H1 (cell line): ENCODE data around the gene LRRTM4. TPM values are rescaled to one million over a fixed set of nuclear protein-coding genes. Genes with fewer than 3 reads are reported as not detected.
A peak's percentile ranks its signal among the peaks of the same experiment; 100 is the strongest.

Source experiments
- CTCF ChIA-PET: fragments of 300-600 bp; sonication (Branson Sonifier 250); formaldehyde crosslinking; loops from one replicate; lab custom pipeline; 2021; ENCODE audit not compliant: partially characterized antibody; lab: Charles Lee
- POLR2A ChIA-PET: fragments of 300-600 bp; sonication (Branson Sonifier 250); formaldehyde crosslinking; loops from one replicate; lab custom pipeline; 2021; ENCODE audit warnings: inconsistent platforms; ENCODE audit not compliant: partially characterized antibody; lab: Charles Lee
- DNase-seq, 2 experiments: peaks; one replicate each; pipeline versions ENCODE4 v3.0.0 to v3.0.0-alpha.2; 2010 to 2022; ENCODE audit warnings: low spot score in 2 of 2, low read depth in 1 of 2, mixed read lengths in 1 of 2
- FAIRE-seq: peaks from 2 replicates; lab custom pipeline; 2011; peaks lifted over from hg19 to GRCh38; lab: Jason Lieb, UNC
- H2AFZ ChIP-seq: 2 replicates; pipeline ENCODE4 v1.8.1; 2012; ENCODE audit warnings: low read length, inconsistent platforms
- H2AK5ac ChIP-seq: 2 replicates; pipeline ENCODE4 v1.6.1; 2013; ENCODE audit warnings: low read depth, low read length
- H2BK120ac ChIP-seq: replicated peaks from 2 replicates; pipeline ENCODE3; 2013; ENCODE audit warnings: low read depth, low read length, inconsistent platforms
- H2BK12ac ChIP-seq: 2 replicates; pipeline ENCODE4 v1.6.1; 2013; ENCODE audit warnings: low read depth, low read length
- H2BK15ac ChIP-seq: 2 replicates; pipeline ENCODE4 v1.6.1; 2013; ENCODE audit warnings: low read length
- H2BK20ac ChIP-seq: 2 replicates; pipeline ENCODE4 v1.6.1; 2013; ENCODE audit warnings: low read length
- H2BK5ac ChIP-seq: 2 replicates; pipeline ENCODE4 v1.6.1; 2013; ENCODE audit warnings: low read depth, low read length
- H3K14ac ChIP-seq: 2 replicates; pipeline ENCODE4 v1.6.1; 2013; ENCODE audit warnings: inconsistent platforms; ENCODE audit not compliant: insufficient read length
- H3K18ac ChIP-seq: 2 replicates; pipeline ENCODE4 v1.6.1; 2013; ENCODE audit warnings: low read length; ENCODE audit errors: extremely low read depth
- H3K23ac ChIP-seq: 2 replicates; pipeline ENCODE4 v1.6.1; 2013; ENCODE audit warnings: inconsistent platforms; ENCODE audit not compliant: insufficient read length
- H3K23me2 ChIP-seq: 2 replicates; pipeline ENCODE4 v1.6.1; 2013; ENCODE audit warnings: low read depth, low read length
- H3K27ac ChIP-seq: 2 replicates; pipeline ENCODE4 v1.6.1; 2011; ENCODE audit warnings: low read depth, low read length, inconsistent platforms
- H3K27me3 ChIP-seq, 4 experiments: replicated peaks in 1 of 4; 1 replicate in 1 of 4; 2 replicates in 3 of 4; pipeline versions ENCODE4 v1.6.1 to v1.8.1; 2011 to 2013; ENCODE audit warnings: low read length in 3 of 4, mild to moderate bottlenecking in 3 of 4, inconsistent platforms in 2 of 4, mixed read lengths in 2 of 4, moderate library complexity in 1 of 4; ENCODE audit not compliant: control insufficient read depth in 3 of 4, insufficient read depth in 3 of 4; ENCODE audit errors: extremely low read depth in 1 of 4
- H3K36me3 ChIP-seq, 4 experiments: 2 replicates each; pipeline versions ENCODE4 v1.6.1 to v1.8.1; 2011 to 2013; ENCODE audit warnings: mild to moderate bottlenecking in 4 of 4, low read length in 3 of 4, moderate library complexity in 2 of 4, control low read depth in 1 of 4, inconsistent platforms in 1 of 4; ENCODE audit not compliant: insufficient read depth in 4 of 4, control insufficient read depth in 2 of 4
- H3K4ac ChIP-seq: replicated peaks from 2 replicates; pipeline ENCODE3; 2013; ENCODE audit warnings: low read length, low read depth, mixed read lengths, inconsistent platforms; ENCODE audit not compliant: insufficient read length
- H3K4me1 ChIP-seq, 4 experiments: replicated peaks in 1 of 4; 1 replicate in 1 of 4; 2 replicates in 3 of 4; pipeline versions ENCODE4 v1.6.1 to v1.8.1; 2011 to 2013; ENCODE audit warnings: low read length in 3 of 4, inconsistent platforms in 2 of 4, mixed read lengths in 1 of 4; ENCODE audit not compliant: insufficient read depth in 4 of 4, control insufficient read depth in 3 of 4
- H3K4me2 ChIP-seq, 2 experiments: 2 replicates each; pipeline versions ENCODE4 v1.6.1 to v1.8.1; 2011 to 2013; ENCODE audit warnings: low read depth in 2 of 2, low read length in 2 of 2, control low read depth in 1 of 2, inconsistent platforms in 1 of 2, mild to moderate bottlenecking in 1 of 2; ENCODE audit not compliant: insufficient read depth in 1 of 2
- H3K4me3 ChIP-seq, 4 experiments: fragments of 200-600, 300-600 bp in 1 of 4; sonication (generic), shearing (Covaris generic), sonication (Bioruptor Twin) in 1 of 4; 2 replicates each; pipeline versions ENCODE4 v1.5.1 to v1.8.1; 2011 to 2016; ENCODE audit warnings: low read length in 4 of 4, low read depth in 3 of 4, control low read depth in 2 of 4, inconsistent platforms in 2 of 4, mild to moderate bottlenecking in 2 of 4, mixed read lengths in 1 of 4, moderate library complexity in 1 of 4; ENCODE audit not compliant: insufficient read depth in 2 of 4; ENCODE audit errors: extremely low read depth in 1 of 4
- H3K56ac ChIP-seq: replicated peaks from 2 replicates; pipeline ENCODE3; 2013; ENCODE audit warnings: low read depth, mild to moderate bottlenecking, mixed read lengths, low read length, inconsistent platforms; ENCODE audit not compliant: insufficient read length
- H3K79me1 ChIP-seq: 2 replicates; pipeline ENCODE4 v1.6.1; 2013; ENCODE audit warnings: low read depth, low read length, control low read depth
- H3K79me2 ChIP-seq, 2 experiments: 2 replicates each; pipeline versions ENCODE4 v1.6.1 to v1.8.1; 2012 to 2013; ENCODE audit warnings: low read length in 2 of 2, mild to moderate bottlenecking in 2 of 2, inconsistent platforms in 1 of 2; ENCODE audit not compliant: insufficient read depth in 2 of 2, control insufficient read depth in 1 of 2
- H3K9ac ChIP-seq, 4 experiments: replicated peaks in 1 of 4; 1 replicate in 1 of 4; 2 replicates in 3 of 4; pipeline versions ENCODE4 v1.6.1 to v1.8.1; 2011 to 2013; ENCODE audit warnings: low read depth in 3 of 4, low read length in 3 of 4, control low read depth in 2 of 4, mild to moderate bottlenecking in 2 of 4, moderate library complexity in 2 of 4, inconsistent platforms in 1 of 4; ENCODE audit errors: extremely low read depth in 1 of 4
- H3K9me3 ChIP-seq, 2 experiments: 2 replicates each; pipeline versions ENCODE4 v1.6.1 to v1.8.1; 2012 to 2013; ENCODE audit warnings: mild to moderate bottlenecking in 2 of 2, moderate library complexity in 2 of 2, control low read depth in 1 of 2, inconsistent platforms in 1 of 2, low read depth in 1 of 2, low read length in 1 of 2, mixed read lengths in 1 of 2; ENCODE audit not compliant: insufficient read depth in 2 of 2
- H4K20me1 ChIP-seq, 2 experiments: replicated peaks in 1 of 2; 2 replicates each; pipeline versions ENCODE3 to v1.8.1; 2011 to 2013; ENCODE audit warnings: inconsistent platforms in 2 of 2, low read length in 2 of 2, mild to moderate bottlenecking in 1 of 2; ENCODE audit not compliant: insufficient read depth in 2 of 2, control insufficient read depth in 1 of 2
- H4K5ac ChIP-seq: 2 replicates; pipeline ENCODE4 v1.6.1; 2013; ENCODE audit warnings: low read length, low read depth, mixed read lengths, inconsistent platforms; ENCODE audit not compliant: insufficient read length
- H4K8ac ChIP-seq: 2 replicates; pipeline ENCODE4 v1.8.0; 2013; ENCODE audit warnings: mild to moderate bottlenecking, moderate library complexity, low read length, inconsistent platforms; ENCODE audit not compliant: insufficient read depth; ENCODE audit errors: extremely low read depth
- H4K91ac ChIP-seq: replicated peaks from 2 replicates; pipeline ENCODE3; 2013; ENCODE audit warnings: low read length, mixed read lengths, inconsistent platforms; ENCODE audit not compliant: insufficient read length
- POLR2A ChIP-seq, 2 experiments: IDR thresholded peaks; 1 replicate in 1 of 2; 2 replicates in 1 of 2; pipeline ENCODE4 v1.6.1; 2011; ENCODE audit warnings: low read depth in 2 of 2, low read length in 2 of 2, mild to moderate bottlenecking in 2 of 2; ENCODE audit errors: control extremely low read depth in 1 of 2
- POLR2AphosphoS5 ChIP-seq: IDR thresholded peaks from 2 replicates; pipeline ENCODE4 v1.6.1; 2011; ENCODE audit warnings: low read depth, low read length
- TBP ChIP-seq: IDR thresholded peaks from 2 replicates; pipeline ENCODE4 v1.6.1; 2011; ENCODE audit warnings: low read depth, low read length, improper control_type of control experiment
- WGBS, 2 experiments: shearing (Covaris generic) in 1 of 2; methylation state at CpG; one replicate each; pipeline versions ENCODE4 v1.1.6 to v1.1.7; 2013 to 2015; ENCODE audit warnings: low lambda C conversion rate in 2 of 2, mixed read lengths in 2 of 2, inconsistent platforms in 1 of 2, low coverage in 1 of 2, missing lambda C conversion rate in 1 of 2; ENCODE audit not compliant: insufficient replicate concordance in 2 of 2, insufficient coverage in 1 of 2, insufficient read length in 1 of 2; ENCODE audit errors: extremely low coverage in 1 of 2, missing lambda C conversion rate in 1 of 2; 5-methylcytosine and 5-hydroxymethylcytosine counted together
- polyA plus RNA-seq, 7 experiments: library from polyadenylated mRNA; depleted of rRNA in 3 of 7; stranded (reverse) in 5 of 7; unstranded in 2 of 7; fragments of >200 nt in 5 of 7; fragments of 200-250 nt in 2 of 7; gene quantifications; 1 replicate in 5 of 7; 2 replicates in 1 of 7; 4 replicates in 1 of 7; pipeline versions ENCODE4 v1.2.1 to v1.2.3, GENCODE V29; 2011 to 2013; ENCODE audit warnings: missing spikeins in 2 of 7, mixed read lengths in 2 of 7
- total RNA-seq: library from RNA; stranded (reverse); fragmentation: NEBNext Ultra II Directional; extraction: Animal tissue kit (Norgen Biotek cat#: 25700); gene quantifications from 2 replicates; pipeline ENCODE4 v1.2.1, GENCODE V29; 2021

Gene LRRTM4
- total and polyA plus RNA-seq, 2 of the 8 experiments (the other 6 are each of a cell fraction or from before 2014, with no cell fraction given): 3.6 to 9.5 TPM

GRCh38 chr2:77095096-77095495 lies 427.1 kb downstream of the LRRTM4 start:
- Histone ChIP-seq H3K56ac (no peak overlapping the region), H2BK120ac (no peak overlapping the region), H3K4me1 (peaks cover 0 to 2% (median 0%) of the 10 kb centered on the region in 4 experiments; a peak in 2 of 7 replicates), H2BK15ac (no peak overlapping the region), H4K8ac (no peak overlapping the region), H4K20me1 (no peaks in the 10 kb centered on the region), H3K14ac (no peak overlapping the region), H2BK20ac (no peak overlapping the region), H3K4me3 (peak overlapping the region in 1 of 4 experiments; percentile 55; a peak in 2 of 8 replicates), H3K23me2 (no peaks in the 10 kb centered on the region), H3K4me2 (peak overlapping the region; percentile 35 to 57; a peak in 3 of 4 replicates), H2BK5ac (no peak overlapping the region), H3K9ac (no peak overlapping the region), H2BK12ac (no peak overlapping the region), H3K36me3 (peaks cover 0 to 69% (median 11%) of the 10 kb centered on the region in 4 experiments; a peak in 5 of 8 replicates), H3K79me2 (peaks cover 0 to 68% of the 10 kb centered on the region in 2 experiments; a peak in 2 of 4 replicates), H3K18ac (no peak overlapping the region), H3K9me3 (no peaks in the 10 kb centered on the region), H4K5ac (no peak overlapping the region), H3K79me1 (no peaks in the 10 kb centered on the region), H2AFZ (no peak overlapping the region), H4K91ac (no peak overlapping the region), H3K27ac (no peak overlapping the region), H2AK5ac (no peak overlapping the region), H3K27me3 (no peaks in the 10 kb centered on the region), H3K4ac (no peak overlapping the region), H3K23ac (no peak overlapping the region)
- POLR2A ChIA-PET: interaction anchor here (1.1 kb wide), 2 partner anchors 118 to 142 kb away, joined by 3 read pairs; no protein-coding TSS in a partner anchor
- CTCF ChIA-PET: no interaction called here
- TF ChIP-seq POLR2A (IDR thresholded peaks at IDR 0.05; ENCODE audit: control extremely low read depth in 1 of 2, low read depth in 2 of 2, low read length in 2 of 2): peak in 1 of 2 experiments; percentile 73; a peak in 1 of 3 replicates
- no peak for TF ChIP-seq TBP
- peak; percentile 27 for TF ChIP-seq POLR2AphosphoS5
- no peak for DNase-seq
- 85% methylated on average over 1 of the region's 1 CpG; no CpG with 5 or more reads in 1 of the 2 experiments for WGBS, 2 experiments
- no peak for FAIRE-seq
